GM18520 (cell line): Measurements from ENCODE around the gene RNF215.
"Not testable (repeated sequence)": the region's sequence is repeated elsewhere in the genome, so short reads cannot be mapped to it uniquely, and the experiment has no call there.

Experiments
- ATAC-seq: cut with Tn5 transposase; IDR thresholded peaks from one replicate; pipeline ENCODE4 v1.9.1; 2021; ENCODE audit not compliant: unreplicated experiment

RNF215 gene

DNA sequence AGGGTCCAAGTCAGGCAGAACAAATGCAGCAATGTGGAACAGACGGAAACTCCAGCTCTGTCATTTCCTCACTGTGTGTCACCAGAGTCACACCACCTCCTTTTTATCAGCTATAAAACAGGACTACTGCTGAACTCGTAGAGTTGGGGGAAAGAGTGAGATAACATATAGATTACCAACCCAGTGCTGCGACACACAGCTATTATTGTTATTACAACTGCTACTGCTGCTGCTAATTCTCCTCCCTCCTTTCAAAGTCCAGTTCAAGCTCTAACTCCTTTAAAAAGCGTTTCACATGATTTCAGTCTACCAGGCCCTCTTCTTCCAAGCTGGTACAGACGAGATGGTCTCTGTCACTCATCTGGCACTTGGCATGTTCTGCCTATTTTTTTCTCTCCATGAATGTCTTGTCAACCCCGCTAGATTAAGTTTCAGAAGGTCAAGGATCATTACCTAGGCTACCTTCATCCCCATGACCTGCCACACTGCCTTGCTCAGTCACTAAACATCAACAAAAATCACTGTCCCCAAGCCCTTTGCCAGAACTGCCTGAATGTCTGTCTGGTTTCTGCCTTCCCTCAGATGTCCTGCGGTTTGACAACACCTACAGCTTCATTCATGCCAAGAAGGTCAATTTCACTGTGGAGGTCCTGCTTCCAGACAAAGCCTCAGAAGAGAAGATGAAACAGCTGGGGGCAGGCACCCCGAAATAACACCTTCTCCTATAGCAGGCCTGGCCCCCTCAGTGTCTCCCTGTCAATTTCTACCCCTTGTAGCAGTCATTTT lies 34.7 kb upstream of the RNF215 start:
- ATAC-seq = no peak

- no peak for ATAC-seq
Observed at GRCh38 chr22:30420347-30421125, 33.3 kb upstream of the RNF215 start.

DNA sequence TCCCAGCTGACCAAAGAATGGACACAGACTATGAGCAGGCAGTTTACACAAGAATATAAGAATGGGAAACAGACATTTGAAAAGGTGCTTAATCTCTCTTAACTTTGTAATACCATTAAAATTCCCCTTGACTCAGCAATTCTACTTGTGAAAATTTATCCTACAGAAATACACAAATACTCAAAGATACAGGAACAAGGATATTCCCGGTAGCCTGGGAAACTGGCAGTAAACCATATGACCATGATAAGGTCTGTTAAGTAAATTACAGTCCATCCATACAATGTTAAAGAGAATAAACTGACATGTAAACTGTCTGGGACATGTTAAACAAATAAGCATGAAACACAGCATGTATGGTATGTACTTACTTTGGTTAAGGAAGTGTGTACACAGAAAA lies 29.6 kb upstream of the RNF215 start:
- ATAC-seq = no peak

DNA sequence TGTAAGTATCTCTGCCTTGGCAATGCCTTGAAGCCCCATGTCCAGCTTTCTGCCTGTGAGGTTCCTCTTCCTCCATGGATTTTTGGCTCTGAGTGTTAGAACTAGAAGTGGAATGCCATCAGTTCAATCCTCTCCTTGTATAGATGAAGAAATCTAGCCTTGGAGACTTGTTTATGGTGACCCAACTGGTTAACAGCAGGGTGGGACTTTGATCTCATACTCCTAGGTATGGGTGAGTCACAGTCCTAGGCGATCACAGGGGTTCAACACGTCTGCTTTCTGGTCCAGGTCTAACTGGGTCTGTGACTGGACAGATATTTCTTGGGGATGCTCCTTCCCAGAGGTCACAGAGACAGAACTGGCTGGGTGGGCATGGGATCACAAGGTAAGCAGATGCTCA lies 29.2 kb upstream of the RNF215 start:
- no peak for ATAC-seq

- ATAC-seq = no peak
Observed at GRCh38 chr22:30414525-30415047, 27.4 kb upstream of the RNF215 start.

GRCh38 chr22:30413745-30414524 lies 26.7 kb upstream of the RNF215 start:
- ATAC-seq = no peak

GRCh38 chr22:30413001-30413400 lies 25.8 kb upstream of the RNF215 start:
- ATAC-seq = no peak

- no peak for ATAC-seq
Observed at GRCh38 chr22:30411780-30412179, 24.6 kb upstream of the RNF215 start.

DNA sequence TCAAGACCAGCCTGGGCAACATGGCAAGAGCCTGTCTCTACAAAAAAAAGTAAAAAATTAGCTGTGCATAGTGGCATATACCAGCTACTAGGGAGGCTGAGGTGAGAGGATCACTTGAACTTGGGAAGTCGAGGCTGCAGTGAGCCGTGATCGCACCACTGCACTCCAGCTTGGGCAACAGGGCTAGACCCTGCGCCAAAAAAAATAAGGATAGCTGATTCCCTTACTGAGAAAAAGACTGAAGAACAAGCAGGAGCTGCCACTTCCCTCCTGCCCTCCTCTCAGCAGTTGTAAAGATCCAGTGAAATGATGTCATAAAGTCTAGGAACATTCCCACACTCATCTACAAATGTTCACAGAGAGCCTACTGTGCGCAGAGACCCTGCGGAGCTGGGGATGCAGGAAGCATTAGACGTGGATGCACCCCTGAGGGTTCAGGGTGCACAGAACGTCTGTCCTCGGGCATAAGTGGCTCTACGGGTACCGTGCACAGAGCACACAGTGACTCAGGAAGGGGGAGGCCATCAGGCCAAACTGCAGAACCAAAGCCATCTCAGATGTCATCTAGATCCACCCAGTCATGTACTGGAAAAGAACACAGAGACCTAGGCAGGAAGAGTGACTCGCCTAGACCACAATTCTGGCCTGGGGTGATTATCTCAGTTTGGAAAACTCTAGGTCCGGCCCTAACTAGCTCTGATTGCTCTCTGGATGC lies 21.3 kb upstream of the RNF215 start:
- no peak for ATAC-seq

DNA sequence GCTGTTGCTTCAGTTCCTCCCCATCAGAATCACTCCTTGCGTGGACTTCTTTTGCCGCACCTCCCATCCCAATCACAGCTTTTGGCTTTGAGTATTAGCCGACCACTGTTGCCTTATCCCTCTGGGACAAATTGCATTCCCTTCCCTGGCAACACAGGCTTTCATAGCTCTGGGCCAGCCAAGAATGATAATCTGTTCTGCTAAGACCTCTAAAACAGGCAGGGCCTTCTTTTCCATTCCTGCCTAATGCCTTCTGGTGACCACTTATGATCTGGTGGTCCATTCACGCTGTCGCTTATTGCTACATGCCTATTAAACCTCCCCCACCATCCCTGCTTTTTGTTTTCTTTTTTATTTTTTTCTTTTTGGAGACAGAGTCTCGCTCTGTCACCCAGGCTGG lies 19.2 kb upstream of the RNF215 start:
- no peak for ATAC-seq

GRCh38 chr22:30405731-30406130 lies 18.5 kb upstream of the RNF215 start:
- ATAC-seq = no peak

DNA sequence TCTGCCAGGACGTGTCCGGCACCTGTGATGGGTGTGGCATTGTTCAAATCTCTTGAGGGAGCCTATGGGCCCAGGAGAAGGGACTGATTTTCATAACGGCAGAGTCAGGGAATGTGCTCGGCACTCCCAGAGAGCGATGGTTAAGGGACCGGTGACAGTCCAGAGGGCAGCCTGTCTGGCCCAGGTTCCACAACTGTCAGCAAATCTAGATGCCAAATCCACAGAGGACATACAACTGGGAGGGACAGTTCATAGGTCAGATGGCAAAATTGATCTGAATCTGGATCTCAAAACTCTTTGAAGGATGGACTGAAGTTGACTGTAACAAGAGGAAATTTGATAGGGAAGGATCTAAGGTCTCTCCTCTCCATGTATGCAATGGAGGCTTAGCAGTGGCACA lies 17.1 kb upstream of the RNF215 start:
- ATAC-seq = no peak

DNA sequence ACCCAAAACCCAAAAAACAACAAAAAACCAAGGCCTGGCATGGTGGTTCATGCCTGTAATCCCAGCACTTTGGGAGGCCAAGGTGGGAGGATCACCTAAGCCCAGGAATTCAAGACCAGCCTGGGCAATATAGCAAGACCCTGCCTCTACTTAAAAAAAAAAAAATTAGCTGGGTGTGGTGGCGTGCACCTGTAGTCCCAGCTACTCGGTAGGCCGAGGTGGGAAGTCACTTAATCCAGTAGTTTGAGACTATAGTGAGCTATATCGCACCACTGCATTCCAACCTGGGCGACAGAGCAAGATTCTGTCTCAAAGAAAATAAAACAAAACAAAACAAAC lies 15.5 kb upstream of the RNF215 start:
- not testable (repeated sequence) for ATAC-seq

DNA sequence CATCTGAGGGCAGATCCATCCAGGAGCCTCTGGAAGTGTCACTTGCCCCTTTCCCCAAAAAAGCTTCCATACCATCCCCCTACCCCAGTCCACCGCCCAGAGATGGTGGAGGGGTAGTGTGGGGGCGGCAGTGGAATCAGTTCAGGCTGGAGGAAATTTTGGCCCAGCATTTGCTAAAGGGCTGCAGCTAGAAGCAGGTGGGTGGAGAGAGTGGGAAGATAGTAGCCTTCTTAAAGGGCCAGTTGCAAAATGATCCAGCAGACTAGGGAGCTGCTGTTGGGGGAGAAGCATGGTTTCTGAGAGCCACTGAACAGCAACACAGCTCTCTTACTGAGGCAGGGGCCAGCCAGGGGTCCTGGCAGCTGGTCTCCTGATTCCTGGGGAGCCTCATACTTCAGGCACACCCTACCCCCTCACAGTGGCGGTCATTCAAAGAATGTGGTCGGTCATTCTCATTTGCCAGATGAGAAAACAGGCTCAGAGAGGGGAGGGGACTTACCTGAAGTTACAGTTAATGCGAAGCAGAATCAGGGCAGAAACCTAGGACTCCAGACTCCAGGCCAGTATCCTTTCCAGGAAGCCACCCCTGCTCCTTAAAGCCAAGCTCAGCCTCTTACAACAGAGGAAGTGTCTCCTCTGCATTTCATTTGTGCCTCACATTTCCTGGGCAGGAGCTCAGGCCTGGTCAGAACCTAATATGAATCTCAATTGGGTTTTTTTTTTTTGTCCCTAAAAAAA lies 15.0 kb upstream of the RNF215 start:
- ATAC-seq = no peak

DNA sequence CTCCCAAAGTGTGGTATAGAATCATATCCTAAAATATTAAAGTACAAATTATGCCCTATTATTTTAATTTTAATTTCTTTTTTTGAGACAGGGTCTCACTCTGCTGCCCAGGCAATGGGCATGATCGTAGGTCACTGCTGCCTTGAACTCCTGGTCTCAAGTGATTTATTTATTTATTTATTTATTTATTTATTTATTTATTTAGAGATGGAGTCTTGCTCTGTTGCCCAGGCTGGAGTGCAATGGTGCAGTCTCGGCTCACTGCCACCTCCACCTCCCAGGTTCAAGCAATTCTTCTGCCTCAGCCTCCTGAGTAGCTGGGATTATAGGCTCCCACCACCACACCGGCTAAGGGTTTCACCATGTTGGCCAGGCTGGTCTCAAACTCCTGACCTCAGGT lies 13.8 kb upstream of the RNF215 start:
- ATAC-seq = not testable (repeated sequence)

- no peak for ATAC-seq
Observed at GRCh38 chr22:30400159-30400558, 12.9 kb upstream of the RNF215 start.

DNA sequence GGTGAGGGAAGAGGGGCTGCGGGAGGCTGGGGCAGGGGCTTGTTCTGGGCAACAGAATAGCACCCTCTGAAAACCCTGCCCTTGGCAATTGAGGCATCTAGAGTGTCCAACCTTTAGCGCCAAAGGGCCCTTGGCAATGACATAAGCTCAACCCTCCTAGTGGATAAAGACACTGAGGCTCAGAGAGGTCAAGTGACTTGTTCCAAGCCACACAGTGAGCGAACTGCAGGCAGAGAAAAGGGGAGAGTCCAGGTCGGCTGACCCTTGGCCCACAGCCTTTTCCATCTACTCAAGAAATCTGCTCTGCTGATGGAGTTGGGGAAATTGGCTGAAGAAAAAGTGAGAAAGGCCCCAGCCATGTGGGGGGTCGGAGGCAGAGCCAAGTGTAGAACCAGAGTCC lies 12.5 kb upstream of the RNF215 start:
- ATAC-seq = no peak

- no peak for ATAC-seq
Observed at GRCh38 chr22:30398685-30399680, 11.8 kb upstream of the RNF215 start.
